A549 (cell line): ENCODE measurements around the gene PRKD1.

ENCODE experiments used
- BHLHE40 ChIP-seq: IDR thresholded peaks from 2 replicates; pipeline ENCODE4 v1.6.1; 2012; ENCODE audit warnings: low read depth, low read length, inconsistent platforms
- CHD2 ChIP-seq: fragments of 150-350 bp; IDR thresholded peaks from 2 replicates; pipeline ENCODE4 v1.6.1; 2014; ENCODE audit warnings: low read length; ENCODE audit not compliant: partially characterized antibody
- CTCF ChIP-seq: fragments of >200 bp; sonication (Bioruptor Twin); formaldehyde crosslinking; IDR thresholded peaks from 3 replicates; pipeline ENCODE4 v1.5.1; 2016
- HDAC2 ChIP-seq: fragments of 200-600 bp; sonication (generic); IDR thresholded peaks from 2 replicates; pipeline ENCODE4 v1.6.1; 2016
- MAFK ChIP-seq: fragments of 450-650 bp; IDR thresholded peaks from 2 replicates; pipeline ENCODE4 v1.6.1; 2014; ENCODE audit not compliant: partially characterized antibody
- PBX3 ChIP-seq: IDR thresholded peaks from 2 replicates; pipeline ENCODE4 v1.6.1; 2012
- POLR2A ChIP-seq: IDR thresholded peaks from 2 replicates; pipeline ENCODE4 v1.6.1; 2012; ENCODE audit warnings: mild to moderate bottlenecking, low read length
- REST ChIP-seq: fragments of 200-600 bp; sonication (generic); IDR thresholded peaks from 2 replicates; pipeline ENCODE4 v1.6.1; 2016; ENCODE audit warnings: antibody characterized with exemption, mild to moderate bottlenecking, moderate library complexity
- ZSCAN20 ChIP-seq: fragments of 250-450 bp; sonication (Bioruptor Pico); IDR thresholded peaks from 2 replicates; pipeline ENCODE4 v1.8.0; 2022; ENCODE audit warnings: mild to moderate bottlenecking, moderate library complexity

GRCh38 chr14:29652571-29652970 lies 275.1 kb downstream of the PRKD1 start:
- TF ChIP-seq CTCF (no peak), POLR2A (no peak), REST (no peak), BHLHE40 (no peak), CHD2 (no peak), MAFK (no peak), PBX3 (no peak), ZSCAN20 (CRISPR knock-in tag) (no peak), HDAC2 (no peak)
